Choroid plexus epithelial cell (primary cell): ENCODE data around the gene MELK.

Experiments
- DNase-seq: peaks from one replicate; pipeline ENCODE4 v3.0.0-alpha.2; 2010; ENCODE audit warnings: low read depth
- H3K4me3 ChIP-seq: 2 replicates; pipeline ENCODE4 v1.5.1; 2011; ENCODE audit warnings: low read depth, mild to moderate bottlenecking, control low read depth, low read length, moderate library complexity
- CTCF ChIP-seq: conservative IDR thresholded peaks from 2 replicates; pipeline ENCODE4 v1.5.1; 2011; ENCODE audit warnings: low read depth, mild to moderate bottlenecking, control low read depth, inconsistent platforms, low read length, moderate library complexity

The MELK gene

GRCh38 chr9:36717276-36717675 is 144.6 kb downstream of the MELK start:
- DNase-seq = no peak
- no peak for TF ChIP-seq CTCF
- H3K4me3 ChIP-seq = no peak overlapping the region

- no peak for DNase-seq
- H3K4me3 ChIP-seq = no peak overlapping the region
- TF ChIP-seq CTCF = no peak
Observed at GRCh38 chr9:36718612-36719011, 145.9 kb downstream of the MELK start.

GRCh38 chr9:36720043-36720442 is 147.3 kb downstream of the MELK start:
- DNase-seq = no peak
- no peak for TF ChIP-seq CTCF
- H3K4me3 ChIP-seq = no peak overlapping the region

GRCh38 chr9:36721846-36722588 is 149.3 kb downstream of the MELK start:
- peak; percentile 52 for DNase-seq
- TF ChIP-seq CTCF = no peak
- H3K4me3 ChIP-seq = no peak overlapping the region

GRCh38 chr9:36725777-36726356 is 153.2 kb downstream of the MELK start:
- no peak overlapping the region for H3K4me3 ChIP-seq
- TF ChIP-seq CTCF = no peak
- no peak for DNase-seq
